ENCODE results near the gene EVC2. TPM values are rescaled to one million over a fixed set of nuclear protein-coding genes. Genes with fewer than 3 reads are reported as not detected.

The EVC2 gene
- total and polyA plus RNA-seq, 2 donors, result 1.7 to 2.2 TPM

GRCh38 chr4:5632066-5632440 lies 76.3 kb downstream of the EVC2 start:
- H3K27me3 ChIP-seq (ENCODE audit: control insufficient read depth in 2 of 2, insufficient read depth in 1 of 2, low read length in 1 of 2), result no peaks in the 10 kb centered on the region
- no peaks in the 10 kb centered on the region for H3K9me3 ChIP-seq (ENCODE audit: control insufficient read depth in 2 of 2, insufficient read depth in 1 of 2, low read length in 1 of 2)
- no peak overlapping the region for H3K27ac ChIP-seq (ENCODE audit: low read depth in 1 of 2, low read length in 1 of 2)
- DNase-seq (ENCODE audit: low read depth in 6 of 9, low spot score in 9 of 9), result no peak
- no peak overlapping the region for H3K4me3 ChIP-seq (ENCODE audit: low read length in 2 of 2)
- no peaks in the 10 kb centered on the region for H3K4me1 ChIP-seq (ENCODE audit: control insufficient read depth in 2 of 2, insufficient read depth in 2 of 2, low read length in 2 of 2)
- 83% methylated on average over 3 of the region's 3 CpGs for WGBS
- no peaks in the 10 kb centered on the region for H3K36me3 ChIP-seq (ENCODE audit: control insufficient read depth in 2 of 2, insufficient read depth in 2 of 2, low read length in 1 of 2)

GRCh38 chr4:5631352-5632065 lies 76.8 kb downstream of the EVC2 start:
- no peak overlapping the region for H3K27ac ChIP-seq (ENCODE audit: low read depth in 1 of 2, low read length in 1 of 2)
- WGBS, result 91% methylated on average over 9 of the region's 9 CpGs
- H3K4me3 ChIP-seq (ENCODE audit: low read length in 2 of 2), result no peak overlapping the region
- H3K36me3 ChIP-seq (ENCODE audit: control insufficient read depth in 2 of 2, insufficient read depth in 2 of 2, low read length in 1 of 2), result no peaks in the 10 kb centered on the region
- no peak for DNase-seq (ENCODE audit: low read depth in 6 of 9, low spot score in 9 of 9)
- H3K27me3 ChIP-seq (ENCODE audit: control insufficient read depth in 2 of 2, insufficient read depth in 1 of 2, low read length in 1 of 2), result no peaks in the 10 kb centered on the region
- no peaks in the 10 kb centered on the region for H3K9me3 ChIP-seq (ENCODE audit: control insufficient read depth in 2 of 2, insufficient read depth in 1 of 2, low read length in 1 of 2)
- no peaks in the 10 kb centered on the region for H3K4me1 ChIP-seq (ENCODE audit: control insufficient read depth in 2 of 2, insufficient read depth in 2 of 2, low read length in 2 of 2)

GRCh38 chr4:5630762-5631161 lies 77.6 kb downstream of the EVC2 start:
- Histone ChIP-seq H3K27ac (ENCODE audit: low read depth in 1 of 2, low read length in 1 of 2) (no peak overlapping the region), H3K36me3 (ENCODE audit: control insufficient read depth in 2 of 2, insufficient read depth in 2 of 2, low read length in 1 of 2) (no peaks in the 10 kb centered on the region), H3K4me1 (ENCODE audit: control insufficient read depth in 2 of 2, insufficient read depth in 2 of 2, low read length in 2 of 2) (no peaks in the 10 kb centered on the region), H3K9me3 (ENCODE audit: control insufficient read depth in 2 of 2, insufficient read depth in 1 of 2, low read length in 1 of 2) (no peaks in the 10 kb centered on the region), H3K4me3 (ENCODE audit: low read length in 2 of 2) (no peak overlapping the region), H3K27me3 (ENCODE audit: control insufficient read depth in 2 of 2, insufficient read depth in 1 of 2, low read length in 1 of 2) (no peaks in the 10 kb centered on the region)
- 98% methylated on average over 3 of the region's 3 CpGs for WGBS
- no peak for DNase-seq (ENCODE audit: low read depth in 6 of 9, low spot score in 9 of 9)

- DNase-seq (ENCODE audit: low read depth in 6 of 9, low spot score in 9 of 9), result no peak
- no peaks in the 10 kb centered on the region for H3K9me3 ChIP-seq (ENCODE audit: control insufficient read depth in 2 of 2, insufficient read depth in 1 of 2, low read length in 1 of 2)
- H3K36me3 ChIP-seq (ENCODE audit: control insufficient read depth in 2 of 2, insufficient read depth in 2 of 2, low read length in 1 of 2), result no peaks in the 10 kb centered on the region
- no peak overlapping the region for H3K27ac ChIP-seq (ENCODE audit: low read depth in 1 of 2, low read length in 1 of 2)
- WGBS, result 91% methylated on average over 4 of the region's 4 CpGs
- H3K27me3 ChIP-seq (ENCODE audit: control insufficient read depth in 2 of 2, insufficient read depth in 1 of 2, low read length in 1 of 2), result no peaks in the 10 kb centered on the region
- H3K4me3 ChIP-seq (ENCODE audit: low read length in 2 of 2), result no peak overlapping the region
- H3K4me1 ChIP-seq (ENCODE audit: control insufficient read depth in 2 of 2, insufficient read depth in 2 of 2, low read length in 2 of 2), result no peaks in the 10 kb centered on the region
Observed at GRCh38 chr4:5629542-5629941, 78.8 kb downstream of the EVC2 start.

GRCh38 chr4:5626913-5627312 lies 81.4 kb downstream of the EVC2 start:
- H3K27me3 ChIP-seq (ENCODE audit: control insufficient read depth in 2 of 2, insufficient read depth in 1 of 2, low read length in 1 of 2), result no peaks in the 10 kb centered on the region
- H3K36me3 ChIP-seq (ENCODE audit: control insufficient read depth in 2 of 2, insufficient read depth in 2 of 2, low read length in 1 of 2), result no peaks in the 10 kb centered on the region
- no peak overlapping the region for H3K4me3 ChIP-seq (ENCODE audit: low read length in 2 of 2)
- H3K9me3 ChIP-seq (ENCODE audit: control insufficient read depth in 2 of 2, insufficient read depth in 1 of 2, low read length in 1 of 2), result no peaks in the 10 kb centered on the region
- no peaks in the 10 kb centered on the region for H3K4me1 ChIP-seq (ENCODE audit: control insufficient read depth in 2 of 2, insufficient read depth in 2 of 2, low read length in 2 of 2)
- H3K27ac ChIP-seq (ENCODE audit: low read depth in 1 of 2, low read length in 1 of 2), result no peak overlapping the region
- 84% methylated on average over 2 of the region's 2 CpGs for WGBS
- DNase-seq (ENCODE audit: low read depth in 6 of 9, low spot score in 9 of 9), result no peak

- Histone ChIP-seq H3K4me3 (ENCODE audit: low read length in 2 of 2) (no peak overlapping the region), H3K27me3 (ENCODE audit: control insufficient read depth in 2 of 2, insufficient read depth in 1 of 2, low read length in 1 of 2) (no peaks in the 10 kb centered on the region), H3K9me3 (ENCODE audit: control insufficient read depth in 2 of 2, insufficient read depth in 1 of 2, low read length in 1 of 2) (no peaks in the 10 kb centered on the region), H3K4me1 (ENCODE audit: control insufficient read depth in 2 of 2, insufficient read depth in 2 of 2, low read length in 2 of 2) (no peaks in the 10 kb centered on the region), H3K36me3 (ENCODE audit: control insufficient read depth in 2 of 2, insufficient read depth in 2 of 2, low read length in 1 of 2) (no peaks in the 10 kb centered on the region), H3K27ac (ENCODE audit: low read depth in 1 of 2, low read length in 1 of 2) (no peak overlapping the region)
- WGBS, result 98% methylated on average over 23 of the region's 23 CpGs
- DNase-seq (ENCODE audit: low read depth in 6 of 9, low spot score in 9 of 9), result no peak
Observed at GRCh38 chr4:5622596-5622995, 85.8 kb downstream of the EVC2 start.

GRCh38 chr4:5619913-5620625 lies 88.3 kb downstream of the EVC2 start:
- 89% methylated on average over 14 of the region's 14 CpGs for WGBS
- H3K4me3 ChIP-seq (ENCODE audit: low read length in 2 of 2), result no peak overlapping the region
- H3K27me3 ChIP-seq (ENCODE audit: control insufficient read depth in 2 of 2, insufficient read depth in 1 of 2, low read length in 1 of 2), result no peaks in the 10 kb centered on the region
- no peaks in the 10 kb centered on the region for H3K9me3 ChIP-seq (ENCODE audit: control insufficient read depth in 2 of 2, insufficient read depth in 1 of 2, low read length in 1 of 2)
- no peaks in the 10 kb centered on the region for H3K36me3 ChIP-seq (ENCODE audit: control insufficient read depth in 2 of 2, insufficient read depth in 2 of 2, low read length in 1 of 2)
- DNase-seq (ENCODE audit: low read depth in 6 of 9, low spot score in 9 of 9), result no peak
- H3K27ac ChIP-seq (ENCODE audit: low read depth in 1 of 2, low read length in 1 of 2), result no peak overlapping the region
- H3K4me1 ChIP-seq (ENCODE audit: control insufficient read depth in 2 of 2, insufficient read depth in 2 of 2, low read length in 2 of 2), result no peaks in the 10 kb centered on the region

GRCh38 chr4:5618051-5618960 lies 90.1 kb downstream of the EVC2 start:
- Histone ChIP-seq H3K27me3 (ENCODE audit: control insufficient read depth in 2 of 2, insufficient read depth in 1 of 2, low read length in 1 of 2) (no peaks in the 10 kb centered on the region), H3K9me3 (ENCODE audit: control insufficient read depth in 2 of 2, insufficient read depth in 1 of 2, low read length in 1 of 2) (no peaks in the 10 kb centered on the region), H3K27ac (ENCODE audit: low read depth in 1 of 2, low read length in 1 of 2) (no peak overlapping the region), H3K4me1 (ENCODE audit: control insufficient read depth in 2 of 2, insufficient read depth in 2 of 2, low read length in 2 of 2) (no peaks in the 10 kb centered on the region), H3K36me3 (ENCODE audit: control insufficient read depth in 2 of 2, insufficient read depth in 2 of 2, low read length in 1 of 2) (no peaks in the 10 kb centered on the region), H3K4me3 (ENCODE audit: low read length in 2 of 2) (no peak overlapping the region)
- DNase-seq (ENCODE audit: low read depth in 6 of 9, low spot score in 9 of 9), result no peak
- 95% methylated on average over 11 of the region's 11 CpGs for WGBS
